ENCODE measurements around the gene GRID1. TPM values are rescaled to one million over a fixed set of nuclear protein-coding genes. Genes with fewer than 3 reads are reported as not detected.

The GRID1 gene
- total and polyA plus RNA-seq, 8 donors: 0.31 to 8.5 (median 1.0) TPM; not detected in 1

DNA sequence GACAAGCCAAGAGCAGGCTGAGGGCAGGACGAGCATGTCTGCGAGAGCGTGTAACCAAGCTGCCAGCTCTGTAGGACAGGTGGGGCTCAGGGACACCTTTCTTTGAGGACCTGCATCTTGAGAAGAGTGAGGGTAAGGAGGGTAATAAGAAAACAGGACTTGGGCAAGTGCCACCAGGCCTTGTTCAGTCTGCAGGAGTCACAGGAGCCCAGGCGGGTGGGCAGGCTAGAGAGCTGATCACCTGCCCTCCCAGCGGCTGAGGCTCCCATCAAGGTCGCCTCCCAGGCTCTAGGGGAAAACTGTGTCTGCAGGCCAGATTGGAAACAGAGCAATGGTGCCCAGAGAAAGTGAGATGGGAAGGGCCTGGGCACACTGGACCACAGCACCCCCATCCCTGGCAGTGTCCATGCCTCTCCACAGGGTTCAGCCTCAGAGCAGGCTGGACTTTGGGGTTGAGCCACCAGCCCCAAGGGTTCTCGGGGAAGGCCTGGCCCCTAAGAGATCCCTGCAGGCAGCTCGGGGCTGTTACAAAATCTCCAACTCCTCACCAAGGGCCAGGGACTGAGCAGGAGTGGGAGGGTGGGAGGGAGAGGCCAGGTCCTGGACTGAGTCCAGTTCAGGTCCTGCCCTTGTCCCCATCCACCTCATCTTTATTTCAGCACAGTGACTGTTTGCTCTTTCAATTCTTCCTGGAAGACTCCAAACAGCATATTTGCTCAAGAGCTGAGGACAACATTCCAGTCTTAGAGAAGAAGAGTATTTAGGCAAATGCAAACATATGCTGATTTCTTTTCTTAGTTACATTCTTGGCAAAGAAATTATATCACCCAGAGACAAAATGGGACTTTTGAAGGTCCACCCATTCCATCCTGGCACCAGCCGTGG lies 161.9 kb downstream of the GRID1 start:
- 77 to 83% (median 78%) methylated on average over 7 to 9 of the region's 9 CpGs for WGBS, 5 donors
- Histone ChIP-seq H3K4me1 (no peaks in the 10 kb centered on the region), H3K4me3 (no peak overlapping the region), H3K27ac (no peak overlapping the region), H3K9me3 (no peaks in the 10 kb centered on the region), H3K27me3 (no peaks in the 10 kb centered on the region), H3K36me3 (no peaks in the 10 kb centered on the region)
- TF ChIP-seq, protein P1, sequence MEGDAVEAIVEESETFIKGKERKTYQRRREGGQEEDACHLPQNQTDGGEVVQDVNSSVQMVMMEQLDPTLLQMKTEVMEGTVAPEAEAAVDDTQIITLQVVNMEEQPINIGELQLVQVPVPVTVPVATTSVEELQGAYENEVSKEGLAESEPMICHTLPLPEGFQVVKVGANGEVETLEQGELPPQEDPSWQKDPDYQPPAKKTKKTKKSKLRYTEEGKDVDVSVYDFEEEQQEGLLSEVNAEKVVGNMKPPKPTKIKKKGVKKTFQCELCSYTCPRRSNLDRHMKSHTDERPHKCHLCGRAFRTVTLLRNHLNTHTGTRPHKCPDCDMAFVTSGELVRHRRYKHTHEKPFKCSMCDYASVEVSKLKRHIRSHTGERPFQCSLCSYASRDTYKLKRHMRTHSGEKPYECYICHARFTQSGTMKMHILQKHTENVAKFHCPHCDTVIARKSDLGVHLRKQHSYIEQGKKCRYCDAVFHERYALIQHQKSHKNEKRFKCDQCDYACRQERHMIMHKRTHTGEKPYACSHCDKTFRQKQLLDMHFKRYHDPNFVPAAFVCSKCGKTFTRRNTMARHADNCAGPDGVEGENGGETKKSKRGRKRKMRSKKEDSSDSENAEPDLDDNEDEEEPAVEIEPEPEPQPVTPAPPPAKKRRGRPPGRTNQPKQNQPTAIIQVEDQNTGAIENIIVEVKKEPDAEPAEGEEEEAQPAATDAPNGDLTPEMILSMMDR (IDR thresholded peaks at IDR 0.05): no peak
- TF ChIP-seq EP300 (IDR thresholded peaks at IDR 0.05): no peak
- DNase-seq: no peak
- intact Hi-C loops (cut with DNase I; ENCODE audit: low total_unique reads): no loop called here

DNA sequence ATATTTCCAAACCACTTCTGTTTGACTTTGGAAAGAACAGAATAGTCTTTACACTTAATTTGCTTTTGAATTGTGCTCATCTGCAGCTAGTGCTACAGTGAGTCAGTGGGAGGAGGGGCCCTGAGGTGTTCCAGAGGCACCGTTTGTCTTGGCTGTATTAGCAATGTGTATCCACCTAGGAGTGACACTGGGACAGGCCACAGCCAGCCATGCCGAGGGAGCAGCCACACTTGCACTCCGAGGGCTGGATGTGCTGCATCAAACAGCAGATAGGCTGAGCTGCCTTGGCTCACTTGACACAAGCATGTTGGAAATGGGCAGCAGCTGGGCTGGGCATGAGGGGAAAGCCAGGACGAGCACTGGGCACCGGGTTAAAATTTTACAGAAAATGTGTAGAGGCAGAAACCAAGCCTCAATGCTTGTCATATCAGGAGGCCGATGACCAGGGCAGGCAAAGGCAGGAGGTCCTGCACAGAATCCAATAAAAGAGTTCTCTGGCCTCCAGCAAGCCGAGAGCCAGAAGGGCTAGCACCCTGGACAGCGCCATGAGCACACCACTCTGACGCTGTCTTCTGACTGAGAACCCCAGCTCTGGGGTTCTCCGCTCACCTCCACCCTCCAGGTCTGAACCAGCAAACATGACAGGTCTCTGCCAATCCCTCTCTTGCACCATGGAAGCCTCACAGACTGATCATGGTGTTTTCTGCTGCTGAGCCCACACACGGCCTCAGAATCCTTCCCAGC lies 163.3 kb downstream of the GRID1 start:
- peak in 1 of 2 donors; percentile 77 for DNase-seq
- no peak overlapping the region for H3K4me3 ChIP-seq
- no peaks in the 10 kb centered on the region for H3K9me3 ChIP-seq
- no peaks in the 10 kb centered on the region for H3K36me3 ChIP-seq
- no peaks in the 10 kb centered on the region for H3K4me1 ChIP-seq
- TF ChIP-seq POLR2AphosphoS5 (IDR thresholded peaks at IDR 0.05) (no peak), EP300 (IDR thresholded peaks at IDR 0.05) (no peak), POLR2A (IDR thresholded peaks at IDR 0.05) (no peak)
- H3K27ac ChIP-seq: no peak overlapping the region
- H3K27me3 ChIP-seq: no peaks in the 10 kb centered on the region
- 45 to 54% (median 50%) methylated on average over 6 to 11 of the region's 11 CpGs for WGBS, 5 donors
- intact Hi-C loops (cut with DNase I; ENCODE audit: low total_unique reads): no loop called here

GRCh38 chr10:86202226-86202735 lies 164.3 kb downstream of the GRID1 start:
- intact Hi-C loops (cut with DNase I; ENCODE audit: low total_unique reads): no loop called here
- H3K27me3 ChIP-seq: no peaks in the 10 kb centered on the region
- no peak overlapping the region for H3K27ac ChIP-seq
- no peaks in the 10 kb centered on the region for H3K4me1 ChIP-seq
- DNase-seq: no peak
- TF ChIP-seq POLR2A (IDR thresholded peaks at IDR 0.05) (no peak), POLR2AphosphoS5 (IDR thresholded peaks at IDR 0.05) (no peak), EP300 (IDR thresholded peaks at IDR 0.05) (no peak)
- TF ChIP-seq, protein P1 (IDR thresholded peaks at IDR 0.05): no peak
- H3K4me3 ChIP-seq: no peak overlapping the region
- no peaks in the 10 kb centered on the region for H3K36me3 ChIP-seq
- 86 to 89% (median 88%) methylated on average over 5 of the region's 5 CpGs for WGBS, 5 donors
- H3K9me3 ChIP-seq: no peaks in the 10 kb centered on the region

DNA sequence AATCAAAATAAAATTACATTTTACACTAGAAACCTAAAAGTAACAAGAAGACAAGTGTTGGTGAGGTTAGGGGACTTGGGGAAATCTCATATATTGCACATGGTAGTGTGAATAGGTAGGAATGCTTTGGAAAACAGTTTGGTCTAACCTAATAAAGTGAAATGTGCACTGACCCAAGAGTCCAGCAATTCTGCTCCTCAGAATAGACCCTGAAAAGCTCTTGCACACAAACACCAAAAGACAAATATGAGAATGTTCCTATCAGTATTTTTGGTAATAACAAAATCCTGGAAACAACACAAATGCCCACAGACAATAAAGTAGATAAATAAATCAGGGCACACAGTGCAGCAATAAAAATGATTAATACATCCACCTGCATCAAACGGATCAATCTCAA lies 165.7 kb downstream of the GRID1 start:
- WGBS, 5 donors: 68 to 84% (median 80%) methylated on average over 1 of the region's 1 CpG
- Histone ChIP-seq H3K27ac (no peak overlapping the region), H3K4me3 (no peak overlapping the region), H3K4me1 (no peaks in the 10 kb centered on the region), H3K9me3 (no peaks in the 10 kb centered on the region), H3K27me3 (no peaks in the 10 kb centered on the region), H3K36me3 (no peaks in the 10 kb centered on the region)
- intact Hi-C loops (cut with DNase I; ENCODE audit: low total_unique reads): no loop called here
- no peak for DNase-seq
- TF ChIP-seq EP300 (IDR thresholded peaks at IDR 0.05) (no peak), POLR2A (IDR thresholded peaks at IDR 0.05) (no peak), POLR2AphosphoS5 (IDR thresholded peaks at IDR 0.05) (no peak)
- TF ChIP-seq, protein P1 (IDR thresholded peaks at IDR 0.05): no peak
